Memory B cell (primary cell): Measurements from ENCODE around the gene TPI1.

ENCODE experiments used
- ATAC-seq: fragments of 150-1000 bp; cut with Tn5 transposase; 2 replicates; pipeline ENCODE4 v1.10.0; 2021; ENCODE audit warnings: low read depth, mild to moderate bottlenecking, moderate library complexity
- DNase-seq, 2 donors: peaks; one replicate each; pipeline ENCODE4 v3.0.0; 2022; ENCODE audit warnings: low spot score in 2 of 2
- H3K27ac Mint-ChIP-seq: one replicate; pipeline ENCODE4 v1.8.0; 2022; ENCODE audit warnings: mild to moderate bottlenecking, moderate library complexity, mixed read lengths
- H3K27me3 Mint-ChIP-seq: one replicate; pipeline ENCODE4 v1.8.0; 2022; ENCODE audit warnings: mixed read lengths
- H3K36me3 Mint-ChIP-seq: one replicate; pipeline ENCODE4 v1.8.0; 2022; ENCODE audit warnings: mild to moderate bottlenecking, mixed read lengths
- H3K4me1 Mint-ChIP-seq: one replicate; pipeline ENCODE4 v1.8.0; 2022; ENCODE audit warnings: mixed read lengths
- H3K4me3 Mint-ChIP-seq: one replicate; pipeline ENCODE4 v1.8.0; 2022; ENCODE audit warnings: mild to moderate bottlenecking, moderate library complexity, mixed read lengths
- H3K9me3 Mint-ChIP-seq: one replicate; pipeline ENCODE4 v1.8.0; 2022; ENCODE audit warnings: mixed read lengths

TPI1 gene

GRCh38 chr12:6867413-6868210 is at the start of gene TPI1:
TPI1 (plus strand) TSS chr12:6867531; CDS start chr12:6867567, 36 bp downstream.
- H3K27me3 Mint-ChIP-seq, result no peaks in the 10 kb centered on the region
- peak within 1 kb of the TSS; percentile 72 for H3K27ac Mint-ChIP-seq
- peaks cover 12% of the 10 kb centered on the region for H3K36me3 Mint-ChIP-seq
- DNase-seq (peak; percentile 54 to 56), ATAC-seq (peak; percentile 72)
- no peaks in the 10 kb centered on the region for H3K9me3 Mint-ChIP-seq
- peaks cover 40% of the 10 kb centered on the region for H3K4me1 Mint-ChIP-seq
- peak within 1 kb of the TSS; percentile 92 for H3K4me3 Mint-ChIP-seq

DNA sequence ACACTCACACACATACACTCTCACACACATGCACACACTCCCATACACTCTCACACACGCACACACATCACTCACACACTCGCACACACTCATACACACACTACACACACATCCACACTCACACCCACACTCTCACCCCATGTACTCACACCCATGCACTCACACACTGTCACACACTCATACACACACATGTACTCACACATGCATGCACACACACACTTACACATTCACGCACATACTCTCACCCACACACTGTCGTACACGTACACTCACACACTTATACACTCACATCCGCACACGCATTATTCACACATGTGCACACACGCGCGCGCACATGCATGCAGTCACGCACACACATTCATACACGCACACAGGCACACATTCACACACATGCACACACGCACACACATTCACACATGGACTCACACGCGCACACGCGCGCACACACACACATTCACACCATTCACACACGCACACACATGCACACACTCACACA is 49.6 kb upstream of the TPI1 start:
- H3K27me3 Mint-ChIP-seq, result peaks cover 19% of the 10 kb centered on the region
- H3K4me1 Mint-ChIP-seq, result peaks cover 13% of the 10 kb centered on the region
- H3K4me3 Mint-ChIP-seq, result no peak overlapping the region
- no peak for DNase-seq
- H3K36me3 Mint-ChIP-seq, result no peaks in the 10 kb centered on the region
- no peaks in the 10 kb centered on the region for H3K9me3 Mint-ChIP-seq
- H3K27ac Mint-ChIP-seq, result no peak overlapping the region
- ATAC-seq, result no peak

GRCh38 chr12:6818222-6818621 is 49.1 kb upstream of the TPI1 start:
- Mint-ChIP-seq H3K4me1 (peaks cover 13% of the 10 kb centered on the region), H3K27me3 (peaks cover 23% of the 10 kb centered on the region), H3K4me3 (no peak overlapping the region), H3K36me3 (no peaks in the 10 kb centered on the region), H3K9me3 (no peaks in the 10 kb centered on the region), H3K27ac (no peak overlapping the region)
- no peak for ATAC-seq
- no peak for DNase-seq

GRCh38 chr12:6818645-6819044 is 48.7 kb upstream of the TPI1 start:
- H3K9me3 Mint-ChIP-seq, result no peaks in the 10 kb centered on the region
- peaks cover 13% of the 10 kb centered on the region for H3K4me1 Mint-ChIP-seq
- ATAC-seq (no peak), DNase-seq (no peak)
- H3K27me3 Mint-ChIP-seq, result peaks cover 23% of the 10 kb centered on the region
- H3K4me3 Mint-ChIP-seq, result no peak overlapping the region
- no peaks in the 10 kb centered on the region for H3K36me3 Mint-ChIP-seq
- no peak overlapping the region for H3K27ac Mint-ChIP-seq

GRCh38 chr12:6819106-6820030 is 48.0 kb upstream of the TPI1 start:
- Mint-ChIP-seq H3K36me3 (no peaks in the 10 kb centered on the region), H3K4me3 (no peak overlapping the region), H3K27ac (no peak overlapping the region), H3K9me3 (no peaks in the 10 kb centered on the region), H3K4me1 (peaks cover 13% of the 10 kb centered on the region), H3K27me3 (peaks cover 28% of the 10 kb centered on the region)
- DNase-seq, result no peak
- ATAC-seq, result no peak

DNA sequence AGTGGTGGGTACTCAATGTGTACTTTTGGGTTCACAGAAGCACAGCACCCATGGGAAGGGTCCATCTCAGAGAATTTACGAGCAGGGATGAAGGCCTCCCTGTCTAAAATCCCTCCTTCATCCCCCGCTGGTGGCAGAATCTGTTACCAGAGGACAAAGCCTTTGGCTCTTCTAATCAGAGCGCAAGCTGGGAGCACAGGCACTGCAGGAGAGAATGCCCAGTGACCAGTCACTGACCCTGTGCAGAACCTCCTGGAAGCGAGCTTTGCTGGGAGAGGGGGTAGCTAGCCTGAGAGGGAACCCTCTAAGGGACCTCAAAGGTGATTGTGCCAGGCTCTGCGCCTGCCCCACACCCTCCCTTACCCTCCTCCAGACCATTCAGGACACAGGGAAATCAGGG is 47.2 kb upstream of the TPI1 start:
- no peak for DNase-seq
- H3K4me1 Mint-ChIP-seq, result peaks cover 19% of the 10 kb centered on the region
- peaks cover 33% of the 10 kb centered on the region for H3K27me3 Mint-ChIP-seq
- no peak overlapping the region for H3K27ac Mint-ChIP-seq
- no peaks in the 10 kb centered on the region for H3K36me3 Mint-ChIP-seq
- no peaks in the 10 kb centered on the region for H3K9me3 Mint-ChIP-seq
- no peak for ATAC-seq
- no peak overlapping the region for H3K4me3 Mint-ChIP-seq

DNA sequence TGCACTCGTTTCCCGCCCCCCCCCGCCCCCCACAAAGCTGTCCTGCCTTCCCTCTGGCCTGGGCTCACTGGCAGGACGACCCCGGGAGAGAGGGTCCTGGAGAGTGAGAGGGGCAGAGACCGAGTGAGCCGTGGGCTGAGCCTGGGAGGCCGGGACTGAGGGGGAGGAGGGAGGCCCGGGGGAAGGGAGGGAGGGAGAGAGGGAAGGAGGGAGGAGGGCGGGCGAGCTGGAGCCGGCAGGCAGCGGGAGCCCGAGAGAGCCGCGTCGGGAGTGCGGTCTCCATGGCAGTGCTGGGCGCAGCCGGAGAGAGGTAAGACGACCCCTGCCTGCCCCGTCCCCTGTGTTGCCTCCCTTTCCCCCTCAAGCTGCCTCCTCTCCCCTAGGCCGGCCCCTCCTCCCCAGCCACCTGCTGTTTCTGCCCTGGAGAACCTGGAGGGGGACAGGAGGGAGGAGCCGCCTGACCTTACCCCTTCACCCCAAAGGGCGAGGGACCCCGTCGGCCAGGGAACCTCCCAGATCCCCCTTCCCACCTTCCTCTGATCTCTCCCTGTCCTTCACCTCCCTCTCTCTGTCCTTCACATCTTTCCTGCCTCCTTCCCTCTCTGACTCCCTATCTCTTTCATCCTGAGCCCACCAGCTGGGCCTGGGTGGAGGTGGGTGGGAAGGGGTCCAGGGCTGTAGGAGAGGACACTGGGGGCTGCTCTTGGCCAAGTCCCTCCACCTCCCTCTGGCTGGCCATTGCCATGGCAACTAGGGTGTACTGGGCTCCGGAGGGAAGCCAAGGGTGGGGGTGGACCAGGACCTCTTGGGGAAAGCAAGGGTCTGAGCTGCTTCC is 45.5 kb upstream of the TPI1 start, which contains the start of gene GPR162:
Gene GPR162, plus strand, starts transcription at position 231 of the 835 bp plus-strand sequence. CDS start 2,078 bp downstream, outside the sequence.
- peaks cover 24% of the 10 kb centered on the region for H3K4me1 Mint-ChIP-seq
- no peaks in the 10 kb centered on the region for H3K36me3 Mint-ChIP-seq
- ATAC-seq (no peak), DNase-seq (no peak)
- H3K27ac Mint-ChIP-seq, result no peak within 1 kb of the TSS
- no peaks in the 10 kb centered on the region for H3K9me3 Mint-ChIP-seq
- peak within 1 kb of the TSS; percentile 47 for H3K4me3 Mint-ChIP-seq
- H3K27me3 Mint-ChIP-seq, result peaks cover 43% of the 10 kb centered on the region

DNA sequence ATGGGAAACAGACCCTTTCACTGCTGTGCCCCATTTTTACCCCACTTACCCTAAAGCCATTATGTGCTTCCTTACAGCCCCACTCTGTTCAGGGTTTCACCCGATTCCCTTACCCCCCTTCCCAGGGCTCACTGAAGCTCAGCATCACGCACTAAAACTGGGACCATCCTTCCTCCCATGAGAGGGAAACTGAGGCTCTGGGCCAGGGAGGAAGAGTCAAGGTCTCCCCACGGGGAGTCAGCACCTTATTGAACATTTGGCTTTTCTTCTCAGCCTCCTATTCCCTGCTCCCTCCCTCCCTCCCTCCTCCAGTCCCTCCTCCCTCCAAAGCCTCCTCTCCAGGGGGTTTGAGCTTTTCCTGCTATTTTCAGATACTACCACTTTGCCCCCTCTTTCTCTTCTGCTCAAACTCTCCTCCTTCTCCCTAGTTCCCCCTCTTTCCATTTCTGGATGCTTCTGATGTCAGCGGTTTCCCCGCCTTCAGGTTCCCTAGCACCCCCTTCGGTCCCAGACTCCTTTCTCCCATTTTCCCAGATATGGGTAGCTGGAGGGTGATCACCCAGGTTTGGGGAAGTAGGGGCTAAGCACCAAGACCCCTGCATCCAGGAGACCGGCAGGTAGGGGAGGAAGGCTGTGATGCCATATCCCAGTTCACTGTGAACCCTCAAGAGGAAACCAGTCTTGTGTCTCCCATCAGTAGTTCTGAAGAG is 44.8 kb upstream of the TPI1 start:
- ATAC-seq (no peak), DNase-seq (no peak)
- no peaks in the 10 kb centered on the region for H3K36me3 Mint-ChIP-seq
- H3K9me3 Mint-ChIP-seq, result no peaks in the 10 kb centered on the region
- peaks cover 47% of the 10 kb centered on the region for H3K27me3 Mint-ChIP-seq
- peak overlapping the region; percentile 47 for H3K4me3 Mint-ChIP-seq
- H3K27ac Mint-ChIP-seq, result no peak overlapping the region
- H3K4me1 Mint-ChIP-seq, result peaks cover 28% of the 10 kb centered on the region

DNA sequence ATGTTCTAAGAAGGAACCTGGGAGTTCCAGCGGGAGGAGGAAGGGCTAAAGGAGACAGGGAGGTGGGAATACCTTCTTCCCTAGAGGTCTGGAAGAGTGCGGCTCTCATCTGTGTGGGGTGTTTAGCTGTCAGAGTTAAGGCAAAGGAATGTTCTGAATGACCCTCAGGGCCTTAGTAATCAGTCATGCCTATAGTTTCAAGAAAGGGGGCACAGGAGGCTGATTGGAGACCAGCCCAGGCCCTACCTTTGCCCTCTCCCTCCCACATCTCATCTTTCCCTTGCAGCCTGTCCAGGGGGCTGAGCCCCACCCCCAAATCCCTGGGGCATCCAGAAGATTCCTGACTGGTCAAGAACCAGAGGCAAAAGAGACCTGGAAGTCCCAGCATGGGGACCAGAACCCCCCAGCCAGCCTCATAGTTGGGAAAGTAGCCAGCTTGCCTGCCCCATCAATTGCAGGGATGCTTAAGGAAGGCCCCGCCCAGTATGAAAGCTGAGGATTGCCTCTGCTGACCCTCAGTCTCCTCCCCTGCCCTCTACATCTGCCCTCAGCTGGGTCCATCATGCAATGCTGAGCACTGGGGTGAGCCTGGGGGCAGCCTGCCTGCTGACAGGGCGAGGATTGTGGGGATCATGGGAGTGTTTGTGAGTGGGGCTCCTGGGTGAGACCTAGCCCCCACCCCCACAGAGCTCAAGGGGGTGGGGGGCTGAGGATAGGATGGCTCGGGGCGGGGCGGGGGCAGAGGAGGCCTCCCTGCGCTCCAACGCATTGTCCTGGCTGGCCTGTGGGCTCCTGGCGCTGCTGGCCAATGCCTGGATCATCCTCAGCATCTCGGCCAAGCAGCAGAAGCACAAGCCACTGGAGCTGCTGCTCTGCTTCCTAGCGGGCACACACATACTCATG is 43.9 kb upstream of the TPI1 start:
- peaks cover 29% of the 10 kb centered on the region for H3K4me1 Mint-ChIP-seq
- H3K27ac Mint-ChIP-seq, result no peak overlapping the region
- peaks cover 47% of the 10 kb centered on the region for H3K27me3 Mint-ChIP-seq
- H3K9me3 Mint-ChIP-seq, result no peaks in the 10 kb centered on the region
- H3K4me3 Mint-ChIP-seq, result no peak overlapping the region
- ATAC-seq, result no peak
- H3K36me3 Mint-ChIP-seq, result no peaks in the 10 kb centered on the region
- no peak for DNase-seq

DNA sequence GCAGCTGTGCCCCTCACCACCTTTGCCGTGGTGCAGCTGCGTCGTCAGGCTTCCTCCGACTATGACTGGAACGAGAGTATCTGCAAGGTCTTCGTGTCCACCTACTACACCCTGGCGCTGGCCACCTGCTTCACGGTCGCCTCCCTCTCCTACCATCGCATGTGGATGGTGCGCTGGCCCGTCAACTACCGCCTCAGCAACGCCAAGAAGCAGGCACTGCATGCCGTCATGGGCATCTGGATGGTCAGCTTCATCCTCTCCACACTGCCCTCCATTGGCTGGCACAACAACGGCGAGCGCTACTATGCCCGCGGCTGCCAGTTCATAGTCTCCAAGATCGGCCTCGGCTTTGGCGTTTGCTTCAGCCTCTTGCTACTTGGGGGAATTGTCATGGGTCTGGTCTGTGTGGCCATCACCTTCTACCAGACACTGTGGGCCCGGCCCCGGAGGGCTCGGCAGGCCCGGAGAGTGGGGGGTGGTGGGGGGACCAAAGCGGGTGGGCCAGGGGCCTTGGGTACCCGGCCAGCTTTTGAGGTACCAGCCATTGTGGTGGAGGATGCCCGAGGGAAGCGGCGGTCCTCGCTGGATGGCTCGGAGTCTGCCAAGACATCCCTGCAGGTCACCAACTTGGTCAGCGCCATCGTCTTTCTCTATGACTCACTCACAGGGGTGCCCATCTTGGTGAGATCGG is 43.1 kb upstream of the TPI1 start:
- no peak for ATAC-seq
- H3K4me1 Mint-ChIP-seq, result peaks cover 34% of the 10 kb centered on the region
- no peak overlapping the region for H3K27ac Mint-ChIP-seq
- no peak overlapping the region for H3K4me3 Mint-ChIP-seq
- no peaks in the 10 kb centered on the region for H3K36me3 Mint-ChIP-seq
- H3K9me3 Mint-ChIP-seq, result no peaks in the 10 kb centered on the region
- no peak for DNase-seq
- H3K27me3 Mint-ChIP-seq, result peaks cover 52% of the 10 kb centered on the region

DNA sequence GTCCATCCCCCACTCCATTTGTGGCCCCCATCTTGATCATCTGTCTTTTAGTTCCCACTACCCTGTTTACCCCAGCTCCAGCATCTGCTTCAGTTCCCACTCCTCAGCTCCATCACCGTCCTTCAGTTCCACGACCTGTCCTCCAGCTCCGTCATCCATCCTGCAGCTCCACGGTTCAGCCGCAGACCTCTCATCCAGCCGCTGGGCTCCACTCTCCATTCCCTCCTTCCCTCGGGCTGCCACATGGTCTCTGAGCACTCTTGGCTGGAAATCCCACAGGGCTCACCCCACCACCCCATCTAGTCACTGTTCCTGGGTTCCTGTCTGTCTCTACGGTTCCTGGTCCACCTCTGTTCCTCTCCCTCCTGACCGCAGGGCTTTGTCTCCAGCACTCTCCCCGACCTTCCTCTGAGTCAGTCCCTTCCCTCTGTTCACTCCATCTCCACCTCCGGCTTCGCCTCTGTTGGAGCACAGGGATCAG is 42.4 kb upstream of the TPI1 start:
- Mint-ChIP-seq H3K36me3 (no peaks in the 10 kb centered on the region), H3K9me3 (no peaks in the 10 kb centered on the region), H3K27me3 (peaks cover 55% of the 10 kb centered on the region), H3K4me1 (peaks cover 37% of the 10 kb centered on the region), H3K27ac (no peak overlapping the region), H3K4me3 (no peak overlapping the region)
- ATAC-seq (no peak), DNase-seq (no peak)
